ENCODE results near the gene BRD2.

BRD2 gene

GRCh38 chr6:32968093-32968866 lies at the start of gene BRD2:
Gene BRD2 (plus strand): TSS chr6:32968594. CDS start chr6:32972899, 4,305 bp downstream.
- no peak for TF ChIP-seq CTCF (IDR thresholded peaks at IDR 0.05)

- no peak for TF ChIP-seq CTCF (IDR thresholded peaks at IDR 0.05)
These were observed 47.7 kb upstream of the BRD2 start for GRCh38 chr6:32920715-32921114.

GRCh38 chr6:32922083-32922482 lies 46.3 kb upstream of the BRD2 start:
- TF ChIP-seq CTCF (IDR thresholded peaks at IDR 0.05): no peak

- TF ChIP-seq CTCF (IDR thresholded peaks at IDR 0.05): no peak
These were observed 37.2 kb upstream of the BRD2 start for GRCh38 chr6:32931211-32931610.

- TF ChIP-seq CTCF (IDR thresholded peaks at IDR 0.05): no peak
These were observed 36.1 kb upstream of the BRD2 start for GRCh38 chr6:32932132-32932868.

GRCh38 chr6:32933661-32934085 lies 34.7 kb upstream of the BRD2 start:
- peak; percentile 78 for TF ChIP-seq CTCF (IDR thresholded peaks at IDR 0.05)

- no peak for TF ChIP-seq CTCF (IDR thresholded peaks at IDR 0.05)
These were observed 32.7 kb upstream of the BRD2 start for GRCh38 chr6:32935551-32936238.

Data from LNCAP (cell line).